CD4-positive, alpha-beta T cell treated with Interleukin-15 for 4 hours (primary cell): Measurements from ENCODE around the gene KDM4B.
"Not testable (repeated sequence)": the region's sequence is repeated elsewhere in the genome, so short reads cannot be mapped to it uniquely, and the experiment has no call there.

ENCODE experiments used
- DNase-seq: peaks from one replicate; pipeline ENCODE4 v3.0.0-alpha.2; 2020; ENCODE audit warnings: low spot score

KDM4B gene

GRCh38 chr19:5150902-5151741 lies 182.2 kb downstream of the KDM4B start:
- DNase-seq = no peak

GRCh38 chr19:5152013-5152763 lies 183.3 kb downstream of the KDM4B start:
- DNase-seq = no peak

- no peak for DNase-seq
Observed at GRCh38 chr19:5152767-5153532, 184.0 kb downstream of the KDM4B start.

GRCh38 chr19:5153601-5154128 lies 184.8 kb downstream of the KDM4B start:
- DNase-seq = no peak

- peak; percentile 23 for DNase-seq
Observed at GRCh38 chr19:5154129-5154798, 185.4 kb downstream of the KDM4B start.

GRCh38 chr19:5154799-5155426 lies 186.0 kb downstream of the KDM4B start:
- no peak for DNase-seq

- DNase-seq = no peak
Observed at GRCh38 chr19:5155586-5156210, 186.8 kb downstream of the KDM4B start.

GRCh38 chr19:5156231-5156986 lies 187.5 kb downstream of the KDM4B start:
- no peak for DNase-seq

GRCh38 chr19:5157186-5157585 lies 188.3 kb downstream of the KDM4B start:
- DNase-seq = no peak

- not testable (repeated sequence) for DNase-seq
Observed at GRCh38 chr19:5158549-5159134, 189.7 kb downstream of the KDM4B start.

GRCh38 chr19:5160158-5160795 lies 191.4 kb downstream of the KDM4B start:
- DNase-seq = not testable (repeated sequence)

GRCh38 chr19:5164845-5165696 lies 196.2 kb downstream of the KDM4B start:
- not testable (repeated sequence) for DNase-seq

- DNase-seq = no peak
Observed at GRCh38 chr19:5165697-5166019, 196.7 kb downstream of the KDM4B start.

- no peak for DNase-seq
Observed at GRCh38 chr19:5166262-5166661, 197.3 kb downstream of the KDM4B start.

GRCh38 chr19:5170329-5170745 lies 201.4 kb downstream of the KDM4B start:
- DNase-seq = peak; percentile 38

- DNase-seq = no peak
Observed at GRCh38 chr19:5171711-5172110, 202.8 kb downstream of the KDM4B start.

- no peak for DNase-seq
Observed at GRCh38 chr19:5172859-5173630, 204.1 kb downstream of the KDM4B start.
